Fibroblast of pulmonary artery (primary cell): ENCODE measurements around the gene FBXW8.

ENCODE experiments used
- DNase-seq: peaks from one replicate; pipeline ENCODE4 v3.0.0-alpha.2; 2010; ENCODE audit warnings: low read depth
- H3K4me3 ChIP-seq: replicated peaks from 2 replicates; pipeline ENCODE4 v1.5.1; 2011; ENCODE audit warnings: low read depth, mild to moderate bottlenecking, control low read depth, low read length, moderate library complexity
- CTCF ChIP-seq: IDR thresholded peaks from 2 replicates; pipeline ENCODE4 v1.5.1; 2011; ENCODE audit warnings: mild to moderate bottlenecking, control low read depth, low read length, inconsistent platforms; ENCODE audit errors: missing control alignments

FBXW8 gene

GRCh38 chr12:117079487-117079886 lies 168.7 kb downstream of the FBXW8 start:
- no peak overlapping the region for H3K4me3 ChIP-seq
- TF ChIP-seq CTCF: no peak
- DNase-seq: no peak

- H3K4me3 ChIP-seq: no peak overlapping the region
- no peak for TF ChIP-seq CTCF
- no peak for DNase-seq
Measured at GRCh38 chr12:117080661-117081144, 170.0 kb downstream of the FBXW8 start.
